ENCODE measurements around the gene MED28.

Gene MED28

DNA sequence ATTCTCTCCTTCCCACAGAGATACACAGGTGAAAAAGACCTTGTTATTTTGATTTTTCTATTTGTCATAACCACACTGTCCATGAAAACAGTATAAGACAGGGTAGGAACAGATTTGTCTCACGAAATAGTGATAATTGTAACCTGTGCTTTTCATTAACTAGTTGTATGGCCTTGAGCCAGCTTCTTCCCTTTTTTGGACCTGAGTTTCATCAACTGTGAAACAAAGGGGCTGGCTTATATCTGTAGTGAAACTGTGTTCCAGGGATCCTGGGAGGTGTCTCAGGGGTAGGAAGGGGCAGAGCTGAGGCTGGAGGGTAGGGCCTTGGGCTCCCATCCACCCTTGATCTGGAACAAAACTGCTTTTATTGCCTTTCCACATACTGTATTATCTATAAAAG, 50.9 kb downstream of the MED28 start:
- H4K20me1 ChIP-seq (ENCODE audit: insufficient read depth, low read length): no peaks in the 10 kb centered on the region
- no peaks in the 10 kb centered on the region for H3K36me3 ChIP-seq (replicated peaks; ENCODE audit: insufficient read depth, low read length)
- TF ChIP-seq, protein P1, sequence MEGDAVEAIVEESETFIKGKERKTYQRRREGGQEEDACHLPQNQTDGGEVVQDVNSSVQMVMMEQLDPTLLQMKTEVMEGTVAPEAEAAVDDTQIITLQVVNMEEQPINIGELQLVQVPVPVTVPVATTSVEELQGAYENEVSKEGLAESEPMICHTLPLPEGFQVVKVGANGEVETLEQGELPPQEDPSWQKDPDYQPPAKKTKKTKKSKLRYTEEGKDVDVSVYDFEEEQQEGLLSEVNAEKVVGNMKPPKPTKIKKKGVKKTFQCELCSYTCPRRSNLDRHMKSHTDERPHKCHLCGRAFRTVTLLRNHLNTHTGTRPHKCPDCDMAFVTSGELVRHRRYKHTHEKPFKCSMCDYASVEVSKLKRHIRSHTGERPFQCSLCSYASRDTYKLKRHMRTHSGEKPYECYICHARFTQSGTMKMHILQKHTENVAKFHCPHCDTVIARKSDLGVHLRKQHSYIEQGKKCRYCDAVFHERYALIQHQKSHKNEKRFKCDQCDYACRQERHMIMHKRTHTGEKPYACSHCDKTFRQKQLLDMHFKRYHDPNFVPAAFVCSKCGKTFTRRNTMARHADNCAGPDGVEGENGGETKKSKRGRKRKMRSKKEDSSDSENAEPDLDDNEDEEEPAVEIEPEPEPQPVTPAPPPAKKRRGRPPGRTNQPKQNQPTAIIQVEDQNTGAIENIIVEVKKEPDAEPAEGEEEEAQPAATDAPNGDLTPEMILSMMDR (IDR thresholded peaks at IDR 0.05; ENCODE audit: low read length): no peak
- TF ChIP-seq EZH2phosphoT487 (IDR thresholded peaks at IDR 0.05; ENCODE audit: low read length) (no peak), EZH2 (optimal IDR thresholded peaks at IDR 0.05; ENCODE audit: low read depth, low read length) (no peak)
- no peak overlapping the region for H2AFZ ChIP-seq (ENCODE audit: low read length)
- 0 out of 2 replicates have a peak, but pooled peaks cover 3% of the 10 kb centered on the region for H3K4me1 ChIP-seq (ENCODE audit: low read length)
- no peak overlapping the region for H3K4me3 ChIP-seq (ENCODE audit: low read length)
- no peaks in the 10 kb centered on the region for H3K79me2 ChIP-seq (ENCODE audit: low read length)
- no peaks in the 10 kb centered on the region for H3K9me2 ChIP-seq (replicated peaks; ENCODE audit: insufficient read depth, low read length)
- no peak overlapping the region for H3K9ac ChIP-seq (ENCODE audit: low read length)
- H3K27me3 ChIP-seq (replicated peaks; ENCODE audit: insufficient read depth, low read length): no peaks in the 10 kb centered on the region
- no peak for DNase-seq
- H3K9me3 ChIP-seq (replicated peaks; ENCODE audit: insufficient read depth, low read length): no peaks in the 10 kb centered on the region
- H3K4me2 ChIP-seq (ENCODE audit: low read depth, low read length): no peak overlapping the region
- no peak overlapping the region for H3K27ac ChIP-seq (ENCODE audit: low read length)
- no peaks in the 10 kb centered on the region for H3F3A ChIP-seq (ENCODE audit: insufficient read depth, low read length)

DNA sequence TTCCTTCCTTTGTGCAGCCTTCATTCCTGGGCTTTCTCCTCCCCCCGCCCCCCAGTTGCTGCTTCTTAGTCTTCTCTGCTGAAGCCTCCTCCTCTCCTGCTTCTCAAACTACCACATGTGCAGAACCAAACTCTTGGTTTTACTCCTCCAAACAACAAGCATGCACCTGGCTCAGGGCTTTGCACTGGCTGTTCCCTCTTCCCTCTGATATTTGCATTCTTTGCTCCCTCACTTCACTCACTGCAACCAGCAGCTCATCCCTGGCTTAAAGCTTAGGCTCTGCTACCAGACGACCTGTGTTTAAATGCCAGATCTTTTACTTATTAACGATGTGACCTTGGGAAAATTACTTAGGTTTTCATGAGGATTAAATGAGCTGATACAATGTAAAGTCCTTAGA, 51.4 kb downstream of the MED28 start:
- Histone ChIP-seq H2AFZ (ENCODE audit: low read length) (no peak overlapping the region), H3K9me3 (replicated peaks; ENCODE audit: insufficient read depth, low read length) (no peaks in the 10 kb centered on the region), H3F3A (ENCODE audit: insufficient read depth, low read length) (no peaks in the 10 kb centered on the region), H3K79me2 (ENCODE audit: low read length) (no peaks in the 10 kb centered on the region), H3K4me1 (ENCODE audit: low read length) (0 out of 2 replicates have a peak, but pooled peaks cover 3% of the 10 kb centered on the region), H3K4me3 (ENCODE audit: low read length) (no peak overlapping the region), H3K27me3 (replicated peaks; ENCODE audit: insufficient read depth, low read length) (no peaks in the 10 kb centered on the region), H3K36me3 (replicated peaks; ENCODE audit: insufficient read depth, low read length) (no peaks in the 10 kb centered on the region), H3K27ac (ENCODE audit: low read length) (no peak overlapping the region), H4K20me1 (ENCODE audit: insufficient read depth, low read length) (no peaks in the 10 kb centered on the region), H3K9ac (ENCODE audit: low read length) (no peak overlapping the region), H3K9me2 (replicated peaks; ENCODE audit: insufficient read depth, low read length) (no peaks in the 10 kb centered on the region), H3K4me2 (ENCODE audit: low read depth, low read length) (no peak overlapping the region)
- no peak for DNase-seq
- TF ChIP-seq EZH2phosphoT487 (IDR thresholded peaks at IDR 0.05; ENCODE audit: low read length): no peak
- no peak for TF ChIP-seq EZH2 (optimal IDR thresholded peaks at IDR 0.05; ENCODE audit: low read depth, low read length)
- TF ChIP-seq, protein P1 (IDR thresholded peaks at IDR 0.05; ENCODE audit: low read length): no peak

DNA sequence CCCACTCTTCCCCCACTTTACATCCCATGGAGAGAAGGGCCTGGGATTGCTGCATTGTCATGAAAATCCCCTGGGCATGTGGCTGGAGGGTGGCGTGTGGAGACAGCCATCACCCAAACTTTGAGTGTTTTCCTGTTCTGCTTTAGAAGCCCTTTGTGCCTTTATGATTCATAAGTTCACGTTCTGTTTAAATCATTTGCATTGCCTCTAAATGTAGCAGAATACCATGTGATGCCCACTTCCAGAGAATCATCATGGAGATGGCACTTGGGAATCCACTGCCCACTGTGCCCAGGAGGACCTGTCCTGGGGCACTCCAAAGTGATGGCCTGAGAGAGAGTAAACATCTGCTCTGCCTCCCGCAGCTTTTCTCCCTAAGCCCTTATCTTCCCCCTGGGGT, 52.8 kb downstream of the MED28 start:
- Histone ChIP-seq H3K27ac (ENCODE audit: low read length) (no peak overlapping the region), H2AFZ (ENCODE audit: low read length) (no peak overlapping the region), H4K20me1 (ENCODE audit: insufficient read depth, low read length) (no peaks in the 10 kb centered on the region), H3K36me3 (replicated peaks; ENCODE audit: insufficient read depth, low read length) (no peaks in the 10 kb centered on the region), H3K9me2 (replicated peaks; ENCODE audit: insufficient read depth, low read length) (no peaks in the 10 kb centered on the region), H3K79me2 (ENCODE audit: low read length) (no peaks in the 10 kb centered on the region), H3K27me3 (replicated peaks; ENCODE audit: insufficient read depth, low read length) (no peaks in the 10 kb centered on the region), H3K9me3 (replicated peaks; ENCODE audit: insufficient read depth, low read length) (no peaks in the 10 kb centered on the region), H3K9ac (ENCODE audit: low read length) (no peak overlapping the region), H3K4me3 (ENCODE audit: low read length) (no peak overlapping the region), H3F3A (ENCODE audit: insufficient read depth, low read length) (no peaks in the 10 kb centered on the region), H3K4me2 (ENCODE audit: low read depth, low read length) (no peak overlapping the region), H3K4me1 (ENCODE audit: low read length) (0 out of 2 replicates have a peak, but pooled peaks cover 3% of the 10 kb centered on the region)
- TF ChIP-seq EZH2 (optimal IDR thresholded peaks at IDR 0.05; ENCODE audit: low read depth, low read length): no peak
- no peak for TF ChIP-seq EZH2phosphoT487 (IDR thresholded peaks at IDR 0.05; ENCODE audit: low read length)
- TF ChIP-seq, protein P1 (IDR thresholded peaks at IDR 0.05; ENCODE audit: low read length): no peak
- DNase-seq: no peak

All from MM.1S (cell line).